ENCODE measurements around the gene MBTD1. TPM values are rescaled to one million over a fixed set of nuclear protein-coding genes. Genes with fewer than 3 reads are reported as not detected.
A peak's percentile ranks its signal among the peaks of the same experiment; 100 is the strongest.

Gene MBTD1
- total and polyA plus RNA-seq, 10 of the 15 experiments (the other 5 are each of a cell fraction or from before 2014, with no cell fraction given) = 1.3 to 16.7 (median 9.5) TPM

DNA sequence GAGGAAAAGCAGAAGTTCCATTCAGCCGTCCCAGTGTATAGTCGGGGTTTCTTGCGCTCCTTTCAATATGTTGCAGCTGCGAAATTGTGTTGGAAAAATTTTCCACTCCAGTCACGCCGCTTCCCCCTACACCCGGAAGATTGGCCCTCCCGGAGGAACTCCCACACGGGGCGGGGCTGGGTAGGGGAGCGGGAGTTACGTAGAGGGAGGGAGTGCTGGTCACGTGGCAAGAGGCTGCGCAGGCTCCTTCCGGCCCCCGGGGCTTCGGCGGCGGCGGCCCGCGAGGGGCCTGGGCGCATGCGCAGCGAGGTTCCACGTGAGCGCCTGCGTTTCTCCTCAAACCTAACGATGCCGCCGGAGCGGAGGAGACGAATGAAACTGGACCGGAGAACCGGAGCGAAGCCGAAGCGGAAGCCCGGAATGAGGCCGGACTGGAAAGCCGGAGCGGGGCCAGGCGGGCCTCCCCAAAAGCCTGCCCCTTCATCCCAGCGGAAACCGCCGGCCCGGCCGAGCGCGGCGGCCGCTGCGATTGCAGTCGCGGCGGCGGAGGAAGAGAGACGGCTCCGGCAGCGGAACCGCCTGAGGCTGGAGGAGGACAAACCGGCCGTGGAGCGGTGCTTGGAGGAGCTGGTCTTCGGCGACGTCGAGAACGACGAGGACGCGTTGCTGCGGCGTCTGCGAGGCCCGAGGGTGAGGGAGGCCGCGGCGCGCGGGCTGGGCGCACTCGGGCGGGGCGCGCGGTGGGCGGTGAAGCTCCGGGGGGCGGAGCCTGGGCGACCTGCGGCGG, 581 bp upstream of the MBTD1 start, which contains the start of gene UTP18 (continued):
- TF ChIP-seq CBX3 (IDR thresholded peaks at IDR 0.05; ENCODE audit: borderline replicate concordance, low read depth) (no peak), POLR2AphosphoS2 (IDR thresholded peaks at IDR 0.05; ENCODE audit: low read depth, low read length) (no peak), YY1 (IDR thresholded peaks at IDR 0.05; ENCODE audit: low read depth, low read length) (no peak), NR2C1 (IDR thresholded peaks at IDR 0.05) (0 out of 2 replicates have a peak, but pooled peaks have one; percentile 53), ZNF207 (IDR thresholded peaks at IDR 0.05; ENCODE audit: borderline replicate concordance) (peak; percentile 98), YBX1 (IDR thresholded peaks at IDR 0.05) (no peak), BCL11A (IDR thresholded peaks at IDR 0.05; ENCODE audit: low read depth, low read length) (no peak), CBFB (IDR thresholded peaks at IDR 0.05; ENCODE audit: low read depth) (no peak; the same call in 1 of the 2 replicates), FOXK2 (IDR thresholded peaks at IDR 0.05) (peak; percentile 99), BACH1 (IDR thresholded peaks at IDR 0.05; ENCODE audit: borderline replicate concordance) (0 out of 2 replicates have a peak, but pooled peaks have one; percentile 62), RAD51 (IDR thresholded peaks at IDR 0.05) (peak; percentile 93), ZZZ3 (IDR thresholded peaks at IDR 0.05; ENCODE audit: control insufficient read depth, insufficient read length, low read depth) (no peak), HDAC2 (IDR thresholded peaks at IDR 0.05) (no peak), HDGF (IDR thresholded peaks at IDR 0.05) (no peak; the same call in 1 of the 2 replicates), TCF7 (IDR thresholded peaks at IDR 0.05; ENCODE audit: borderline replicate concordance) (no peak), TCF3 (IDR thresholded peaks at IDR 0.05; ENCODE audit: borderline replicate concordance, insufficient read depth, low read depth, low read length) (0 out of 2 replicates have a peak, but pooled peaks have one; percentile 21), NFXL1 (IDR thresholded peaks at IDR 0.05; ENCODE audit: borderline replicate concordance) (0 out of 2 replicates have a peak, but pooled peaks have one; percentile 51), EZH2 (IDR thresholded peaks at IDR 0.05; ENCODE audit: borderline replicate concordance, control insufficient read depth, low read depth, low read length) (no peak), EED (IDR thresholded peaks at IDR 0.05; ENCODE audit: low read depth) (no peak), MEF2B (IDR thresholded peaks at IDR 0.05; ENCODE audit: partially characterized antibody, poor library complexity, severe bottlenecking) (no peak), CBX5 (IDR thresholded peaks at IDR 0.05; ENCODE audit: low read depth) (no peak), IKZF2 (IDR thresholded peaks at IDR 0.05) (peak in 1 of 2 experiments; percentile 61; a peak in 3 of 4 replicates), FOXM1 (IDR thresholded peaks at IDR 0.05; ENCODE audit: low read depth, low read length) (no peak), SPI1 (IDR thresholded peaks at IDR 0.05; ENCODE audit: borderline replicate concordance, insufficient read depth, low read depth, low read length) (no peak), BMI1 (IDR thresholded peaks at IDR 0.05; ENCODE audit: borderline replicate concordance) (no peak), ZNF24 (IDR thresholded peaks at IDR 0.05) (no peak)
- TF ChIP-seq, protein P1, sequence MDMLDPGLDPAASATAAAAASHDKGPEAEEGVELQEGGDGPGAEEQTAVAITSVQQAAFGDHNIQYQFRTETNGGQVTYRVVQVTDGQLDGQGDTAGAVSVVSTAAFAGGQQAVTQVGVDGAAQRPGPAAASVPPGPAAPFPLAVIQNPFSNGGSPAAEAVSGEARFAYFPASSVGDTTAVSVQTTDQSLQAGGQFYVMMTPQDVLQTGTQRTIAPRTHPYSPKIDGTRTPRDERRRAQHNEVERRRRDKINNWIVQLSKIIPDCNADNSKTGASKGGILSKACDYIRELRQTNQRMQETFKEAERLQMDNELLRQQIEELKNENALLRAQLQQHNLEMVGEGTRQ (IDR thresholded peaks at IDR 0.05; ENCODE audit: borderline replicate concordance, low read depth, low read length) = peak; percentile 91
- TF ChIP-seq, protein P2, sequence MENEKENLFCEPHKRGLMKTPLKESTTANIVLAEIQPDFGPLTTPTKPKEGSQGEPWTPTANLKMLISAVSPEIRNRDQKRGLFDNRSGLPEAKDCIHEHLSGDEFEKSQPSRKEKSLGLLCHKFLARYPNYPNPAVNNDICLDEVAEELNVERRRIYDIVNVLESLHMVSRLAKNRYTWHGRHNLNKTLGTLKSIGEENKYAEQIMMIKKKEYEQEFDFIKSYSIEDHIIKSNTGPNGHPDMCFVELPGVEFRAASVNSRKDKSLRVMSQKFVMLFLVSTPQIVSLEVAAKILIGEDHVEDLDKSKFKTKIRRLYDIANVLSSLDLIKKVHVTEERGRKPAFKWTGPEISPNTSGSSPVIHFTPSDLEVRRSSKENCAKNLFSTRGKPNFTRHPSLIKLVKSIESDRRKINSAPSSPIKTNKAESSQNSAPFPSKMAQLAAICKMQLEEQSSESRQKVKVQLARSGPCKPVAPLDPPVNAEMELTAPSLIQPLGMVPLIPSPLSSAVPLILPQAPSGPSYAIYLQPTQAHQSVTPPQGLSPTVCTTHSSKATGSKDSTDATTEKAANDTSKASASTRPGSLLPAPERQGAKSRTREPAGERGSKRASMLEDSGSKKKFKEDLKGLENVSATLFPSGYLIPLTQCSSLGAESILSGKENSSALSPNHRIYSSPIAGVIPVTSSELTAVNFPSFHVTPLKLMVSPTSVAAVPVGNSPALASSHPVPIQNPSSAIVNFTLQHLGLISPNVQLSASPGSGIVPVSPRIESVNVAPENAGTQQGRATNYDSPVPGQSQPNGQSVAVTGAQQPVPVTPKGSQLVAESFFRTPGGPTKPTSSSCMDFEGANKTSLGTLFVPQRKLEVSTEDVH (IDR thresholded peaks at IDR 0.05; ENCODE audit: low read depth, partially characterized antibody) = peak; percentile 87

All from GM12878 (cell line).